Adrenal gland (tissue), 12 donors: Measurements from ENCODE around the gene ZSCAN16. TPM values are rescaled to one million over a fixed set of nuclear protein-coding genes. Genes with fewer than 3 reads are reported as not detected.

Source experiments
- DNase-seq, 7 donors: peaks; one replicate each; pipeline ENCODE4 v3.0.0-alpha.2; 2019 to 2020
- H3K27ac ChIP-seq, 5 donors: fragments of 200-600 bp; sonication (generic) in 4 of 5; 1 replicate in 3 of 5; 2 replicates in 2 of 5; pipeline versions ENCODE4 v1.5.1 to v1.8.0; 2016 to 2020; ENCODE audit warnings: mild to moderate bottlenecking in 1 of 5
- H3K27me3 ChIP-seq: fragments of 200-600 bp; 2 replicates; pipeline ENCODE4 v1.8.0; 2021
- H3K36me3 ChIP-seq, 2 donors: fragments of 200-600 bp; replicated peaks in 1 of 2; 1 replicate in 1 of 2; 2 replicates in 1 of 2; pipeline versions ENCODE4 v1.5.1 to v1.8.0; 2018 to 2022
- H3K4me1 ChIP-seq, 2 donors: fragments of 200-600 bp; replicated peaks in 1 of 2; 1 replicate in 1 of 2; 2 replicates in 1 of 2; pipeline versions ENCODE4 v1.5.1 to v1.8.0; 2018 to 2021
- H3K4me3 ChIP-seq, 4 donors: fragments of 200-600 bp; sonication (generic) in 3 of 4; one replicate each; pipeline ENCODE4 v1.5.1; 2016 to 2018
- H3K9me3 ChIP-seq, 3 donors: fragments of 200-600 bp; sonication (generic) in 1 of 3; replicated peaks in 1 of 3; 1 replicate in 2 of 3; 2 replicates in 1 of 3; pipeline versions ENCODE4 v1.5.1 to v1.8.0; 2016 to 2021
- POLR2A ChIP-seq, 2 donors: fragments of 450-650 bp; IDR thresholded peaks; one replicate each; pipeline ENCODE4 v1.6.1; 2017; ENCODE audit warnings: antibody characterized with exemption in 2 of 2, mild to moderate bottlenecking in 2 of 2, moderate library complexity in 1 of 2
- WGBS, 4 donors: extraction: QIAGEN DNeasy Blood & Tissue Kit in 2 of 4; methylation state at CpG; one replicate each; pipeline versions ENCODE4 v1.1.5 to v1.1.7; 2013 to 2017; 5-methylcytosine and 5-hydroxymethylcytosine counted together
- intact Hi-C, 2 donors: fragments of 100-400 bp; cut with DNase I; formaldehyde crosslinking; loops; one replicate each; pipeline versions ENCODE4 v1.14.1 to v1.15.0; 2022 to 2023
- polyA plus RNA-seq, 3 donors: library from polyadenylated mRNA; stranded (reverse); fragments of 200-250 nt in 2 of 3; fragments of 350-450 nt in 1 of 3; fragmentation: Illumina TruSeq in 1 of 3; extraction: RNeasy Lipid Tissue Mini Kit (QIAGEN cat#74804) in 1 of 3; gene quantifications; one replicate each; pipeline ENCODE4 v1.2.3, GENCODE V29; 2013 to 2014
- total RNA-seq, 9 donors: library from RNA; depleted of rRNA in 4 of 9; stranded (reverse); fragments of >200 nt in 4 of 9; fragments of 120-200 nt in 1 of 9; fragmentation: NEBNext Ultra II Directional in 1 of 9; extraction: Animal tissue kit (Norgen Biotek cat#: 25700) in 1 of 9; gene quantifications; one replicate each; pipeline versions ENCODE4 v1.1.0 to v1.2.4, GENCODE V29; 2013 to 2023
- TF ChIP-seq, protein P1 (sequence below), 6 experiments: fragments of 450-650 bp in 4 of 6; fragments of 200-600 bp in 2 of 6; sonication (generic) in 1 of 6; IDR thresholded peaks; 1 replicate in 5 of 6; 2 replicates in 1 of 6; pipeline versions ENCODE4 v1.5.1 to v1.8.0; 2016 to 2021; ENCODE audit warnings: antibody characterized with exemption in 6 of 6, mild to moderate bottlenecking in 2 of 6, moderate library complexity in 1 of 6
- donor health status: healthy with polysubstance abuse.
- donor health status: Bipolar disorder and iron deficiency.
- donor health status: DM: yes; HTN: yes; CAD: no.
- donor health status: DM: no; HTN: no; CAD: no.
- donor health status: DM: no; HTN: no; CAD: no.
- donor health status: DM: yes; HTN: yes; CAD: no.

The ZSCAN16 gene
- total and polyA plus RNA-seq, 12 donors, result 1.8 to 9.6 (median 4.5) TPM

GRCh38 chr6:28153546-28153945, 29.1 kb downstream of the ZSCAN16 start:
- 89 to 100% (median 100%) methylated on average over 1 of the region's 1 CpG for WGBS, 4 donors

GRCh38 chr6:28154357-28154756, 29.9 kb downstream of the ZSCAN16 start:
- peaks cover 0 to 72% of the 10 kb centered on the region in 2 donors for H3K36me3 ChIP-seq
- intact Hi-C loops, result no loop called here
- TF ChIP-seq, protein P1, sequence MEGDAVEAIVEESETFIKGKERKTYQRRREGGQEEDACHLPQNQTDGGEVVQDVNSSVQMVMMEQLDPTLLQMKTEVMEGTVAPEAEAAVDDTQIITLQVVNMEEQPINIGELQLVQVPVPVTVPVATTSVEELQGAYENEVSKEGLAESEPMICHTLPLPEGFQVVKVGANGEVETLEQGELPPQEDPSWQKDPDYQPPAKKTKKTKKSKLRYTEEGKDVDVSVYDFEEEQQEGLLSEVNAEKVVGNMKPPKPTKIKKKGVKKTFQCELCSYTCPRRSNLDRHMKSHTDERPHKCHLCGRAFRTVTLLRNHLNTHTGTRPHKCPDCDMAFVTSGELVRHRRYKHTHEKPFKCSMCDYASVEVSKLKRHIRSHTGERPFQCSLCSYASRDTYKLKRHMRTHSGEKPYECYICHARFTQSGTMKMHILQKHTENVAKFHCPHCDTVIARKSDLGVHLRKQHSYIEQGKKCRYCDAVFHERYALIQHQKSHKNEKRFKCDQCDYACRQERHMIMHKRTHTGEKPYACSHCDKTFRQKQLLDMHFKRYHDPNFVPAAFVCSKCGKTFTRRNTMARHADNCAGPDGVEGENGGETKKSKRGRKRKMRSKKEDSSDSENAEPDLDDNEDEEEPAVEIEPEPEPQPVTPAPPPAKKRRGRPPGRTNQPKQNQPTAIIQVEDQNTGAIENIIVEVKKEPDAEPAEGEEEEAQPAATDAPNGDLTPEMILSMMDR (IDR thresholded peaks at IDR 0.05), result no peak
- no peak for TF ChIP-seq POLR2A (IDR thresholded peaks at IDR 0.05)

More at GRCh38 chr6:28153546-28153945, 29.1 kb downstream of the ZSCAN16 start:
- Histone ChIP-seq H3K27me3 (no peaks in the 10 kb centered on the region), H3K4me1 (no peaks in the 10 kb centered on the region), H3K36me3 (peaks cover 0 to 80% of the 10 kb centered on the region in 2 donors), H3K27ac (no peak overlapping the region), H3K9me3 (no peaks in the 10 kb centered on the region), H3K4me3 (no peak overlapping the region)
- no peak for DNase-seq
- TF ChIP-seq, protein P1 (IDR thresholded peaks at IDR 0.05), result no peak
- TF ChIP-seq POLR2A (IDR thresholded peaks at IDR 0.05), result no peak
- intact Hi-C loops, result no loop called here

GRCh38 chr6:28158318-28158717, 33.9 kb downstream of the ZSCAN16 start:
- Histone ChIP-seq H3K36me3 (peaks cover 0 to 33% of the 10 kb centered on the region in 2 donors), H3K27me3 (no peaks in the 10 kb centered on the region), H3K4me1 (peaks cover 0 to 8% of the 10 kb centered on the region in 2 donors), H3K4me3 (no peak overlapping the region), H3K27ac (no peak overlapping the region), H3K9me3 (no peaks in the 10 kb centered on the region)
- intact Hi-C loops, result no loop called here
- 92 to 96% (median 94%) methylated on average over 3 of the region's 3 CpGs for WGBS, 4 donors
- DNase-seq, result no peak
- TF ChIP-seq, protein P1 (IDR thresholded peaks at IDR 0.05), result no peak
- no peak for TF ChIP-seq POLR2A (IDR thresholded peaks at IDR 0.05)

More at GRCh38 chr6:28154357-28154756, 29.9 kb downstream of the ZSCAN16 start:
- no peaks in the 10 kb centered on the region for H3K9me3 ChIP-seq
- H3K27me3 ChIP-seq, result no peaks in the 10 kb centered on the region
- no peak for DNase-seq
- no peak overlapping the region for H3K27ac ChIP-seq
- no peak overlapping the region for H3K4me3 ChIP-seq
- no peaks in the 10 kb centered on the region for H3K4me1 ChIP-seq

DNA sequence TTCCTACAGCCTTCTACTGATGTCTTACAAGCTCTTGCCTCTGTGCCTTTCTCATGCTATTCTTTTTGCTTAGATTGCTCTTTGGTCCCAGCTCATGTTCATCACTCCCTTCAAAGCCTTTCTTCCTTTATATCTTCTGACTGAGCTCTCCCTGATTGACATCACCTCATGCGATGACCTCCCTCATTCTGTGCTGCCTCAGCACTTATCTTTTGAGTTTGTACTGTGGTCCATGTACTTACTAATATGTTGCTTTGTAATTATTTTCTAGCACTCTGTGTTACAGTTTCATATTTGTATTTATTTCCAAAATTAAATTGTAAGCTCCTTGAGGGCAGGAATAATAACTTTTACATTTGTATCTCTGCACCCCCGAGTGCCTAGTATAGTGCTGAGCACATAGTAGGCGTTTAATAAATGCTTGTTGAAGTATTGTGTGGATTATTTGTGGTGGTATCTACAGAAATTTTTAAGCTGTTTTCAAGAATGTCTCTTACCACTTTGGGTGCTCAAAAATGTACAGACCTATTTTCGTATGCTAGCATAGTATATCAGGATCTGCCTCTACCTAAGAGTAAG, 34.7 kb downstream of the ZSCAN16 start:
- intact Hi-C loops, result no loop called here
- H3K27ac ChIP-seq, result no peak overlapping the region
- TF ChIP-seq, protein P1 (IDR thresholded peaks at IDR 0.05), result no peak
- no peak for TF ChIP-seq POLR2A (IDR thresholded peaks at IDR 0.05)

More for the DNA sequence above, 34.7 kb downstream of the ZSCAN16 start:
- no peak for DNase-seq
- WGBS, 4 donors, result 93 to 95% (median 93%) methylated on average over 4 of the region's 4 CpGs
- Histone ChIP-seq H3K27me3 (no peaks in the 10 kb centered on the region), H3K36me3 (peaks cover 0 to 25% of the 10 kb centered on the region in 2 donors), H3K4me1 (peaks cover 0 to 8% of the 10 kb centered on the region in 2 donors), H3K4me3 (no peak overlapping the region), H3K9me3 (no peaks in the 10 kb centered on the region)
